Globus pallidus (tissue), 1 donor: Measurements from ENCODE around the gene COL25A1.

Experiments used
- DNase-seq: peaks from one replicate; pipeline ENCODE4 v3.0.0-alpha.2; 2015; ENCODE audit warnings: low spot score

Gene COL25A1

DNA sequence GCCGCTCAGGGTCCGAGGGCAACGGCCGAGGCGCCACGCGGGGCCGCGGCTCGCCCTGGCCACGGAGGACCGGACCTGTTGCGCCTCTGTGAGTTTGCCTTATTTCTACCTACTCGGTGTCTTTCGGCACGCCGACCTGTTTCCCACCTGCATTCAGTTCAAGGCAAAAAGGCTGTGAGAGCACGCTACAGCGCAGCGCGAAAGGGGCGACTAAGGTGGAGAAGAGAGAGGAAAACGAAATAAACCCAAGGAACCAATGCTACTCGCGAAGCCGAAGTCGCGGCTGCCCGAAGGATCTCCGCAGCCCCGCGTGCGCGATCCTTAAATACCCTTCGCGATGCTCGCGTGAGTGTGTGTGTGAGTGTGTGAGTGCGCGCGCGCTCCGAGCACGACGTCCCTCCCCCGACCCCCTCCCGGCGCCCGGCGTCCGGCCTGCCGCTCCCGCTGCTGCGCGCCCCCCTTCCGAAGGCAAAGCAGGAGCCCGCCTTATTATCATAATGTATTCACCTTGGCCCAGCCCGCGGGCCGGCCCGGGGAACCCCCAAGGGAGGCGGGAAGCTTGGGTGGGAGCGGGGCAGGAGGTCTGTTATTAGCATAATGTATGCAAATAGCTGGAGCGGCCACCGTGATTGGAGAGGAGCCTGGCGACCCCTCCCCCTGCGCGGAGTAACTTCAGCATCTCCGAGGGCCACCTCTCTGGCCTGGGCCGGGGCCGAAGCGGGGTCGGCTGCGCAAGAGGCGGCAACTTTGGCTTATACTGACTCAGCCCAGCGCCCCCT is at the start of gene COL25A1:
Gene COL25A1 (minus strand): TSS at position 298 of the 779 bp plus-strand sequence.
- DNase-seq = no peak

DNA sequence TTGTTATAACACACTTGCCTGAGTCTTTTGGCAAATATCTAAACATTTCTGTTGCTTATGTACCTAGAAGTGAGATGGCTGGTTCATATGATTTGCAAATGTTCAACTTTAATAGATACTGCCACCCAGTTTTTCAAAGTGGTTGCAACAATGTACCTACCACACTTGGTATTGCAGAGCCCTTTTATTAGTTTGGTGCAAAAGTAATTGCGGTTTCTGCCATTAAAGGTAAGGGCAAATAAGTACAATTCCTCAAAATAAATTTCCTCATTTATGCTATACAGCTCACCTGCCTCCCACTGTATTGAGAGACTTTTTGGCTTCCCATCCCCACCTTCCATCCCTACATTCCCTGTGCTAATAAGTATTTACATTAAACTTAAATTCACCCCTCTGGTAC is 47.7 kb upstream of the COL25A1 start:
- DNase-seq = no peak

DNA sequence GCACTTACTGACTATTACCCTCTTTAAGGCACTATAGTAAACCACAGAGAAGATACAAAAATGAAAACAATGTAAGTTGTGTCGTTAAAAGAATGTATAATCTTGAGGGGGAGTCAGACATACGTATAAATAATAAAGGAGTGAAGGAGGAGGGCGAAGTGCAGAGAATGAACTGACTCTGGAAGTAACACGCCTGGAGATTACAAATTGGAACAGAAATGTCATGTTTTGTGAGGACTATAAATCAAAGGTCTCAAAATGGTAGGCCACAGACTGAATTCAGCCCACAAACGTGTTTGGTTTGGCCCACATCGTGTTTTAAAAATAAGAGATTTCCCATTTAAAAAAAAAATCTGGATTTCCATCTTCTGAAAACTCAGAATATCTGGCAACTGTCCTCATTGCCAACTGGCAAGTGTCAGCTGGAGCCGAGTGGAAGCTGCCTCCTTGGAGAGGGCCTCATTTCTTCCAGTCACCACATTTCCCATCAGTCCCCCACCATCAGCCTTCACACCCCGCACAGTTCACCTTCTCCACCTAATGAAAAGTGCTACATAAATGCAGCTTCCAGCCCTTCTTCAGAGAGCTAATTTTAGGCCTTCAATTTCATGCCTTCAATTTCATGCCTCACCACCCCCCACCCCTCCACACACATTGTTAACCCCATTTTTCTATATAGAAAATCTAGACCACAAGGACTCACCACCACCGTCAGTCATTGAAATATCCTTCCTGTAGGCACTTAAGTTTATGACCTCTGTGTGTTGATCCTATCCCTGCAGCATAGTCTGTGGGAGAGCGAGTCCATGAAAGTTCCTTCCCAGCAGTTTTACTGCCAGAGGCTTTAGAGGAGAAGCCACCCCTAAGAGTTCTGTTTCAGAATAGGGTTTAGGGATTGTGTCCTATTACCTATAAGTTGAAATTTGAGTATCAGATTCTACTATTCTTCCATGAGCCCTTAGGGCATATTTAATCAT is 32.0 kb upstream of the COL25A1 start:
- DNase-seq = no peak

DNA sequence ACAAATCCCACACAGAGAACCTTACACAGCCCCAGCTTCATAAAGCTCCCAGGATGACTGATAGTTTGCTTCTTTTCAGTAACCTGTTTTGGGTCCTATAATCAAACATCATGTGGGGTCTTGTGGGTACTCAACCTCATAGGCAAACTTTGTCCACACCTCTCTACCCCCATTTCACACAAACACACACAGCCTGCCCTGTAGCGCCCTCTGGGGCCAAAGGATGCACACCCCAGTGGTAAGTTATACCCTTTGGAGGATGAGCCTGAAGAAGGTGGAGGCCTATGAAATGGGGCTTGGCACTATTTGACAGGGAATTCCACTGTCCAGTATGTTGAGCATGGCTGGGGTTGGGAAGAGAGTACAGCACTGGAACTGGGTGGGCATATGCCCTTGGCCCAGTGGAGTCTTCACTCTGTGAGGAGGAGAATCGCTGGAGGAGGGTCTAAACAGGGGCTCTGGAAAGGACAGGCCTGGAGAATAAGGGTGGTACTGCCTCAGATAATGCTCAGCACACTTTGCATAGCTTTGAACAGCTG is 30.5 kb upstream of the COL25A1 start:
- no peak for DNase-seq

DNA sequence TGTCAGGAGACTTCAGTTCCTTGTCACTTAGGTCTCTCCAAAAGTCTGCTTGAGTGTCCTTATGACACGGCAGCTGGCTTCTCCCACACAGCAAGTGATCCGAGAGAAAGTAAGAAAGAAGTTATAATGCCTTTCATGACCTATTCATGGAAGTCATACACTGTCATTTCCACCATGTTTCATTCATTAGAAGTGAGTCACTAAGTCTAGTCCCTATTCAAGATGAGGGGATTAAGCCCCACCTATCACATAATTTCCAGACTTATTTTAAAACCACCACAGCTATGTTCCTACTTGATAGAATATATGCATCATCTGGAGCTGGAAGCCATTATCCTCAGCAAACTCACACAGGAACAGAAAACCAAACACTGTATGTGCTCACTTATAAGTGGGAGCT is 25.2 kb upstream of the COL25A1 start:
- no peak for DNase-seq

DNA sequence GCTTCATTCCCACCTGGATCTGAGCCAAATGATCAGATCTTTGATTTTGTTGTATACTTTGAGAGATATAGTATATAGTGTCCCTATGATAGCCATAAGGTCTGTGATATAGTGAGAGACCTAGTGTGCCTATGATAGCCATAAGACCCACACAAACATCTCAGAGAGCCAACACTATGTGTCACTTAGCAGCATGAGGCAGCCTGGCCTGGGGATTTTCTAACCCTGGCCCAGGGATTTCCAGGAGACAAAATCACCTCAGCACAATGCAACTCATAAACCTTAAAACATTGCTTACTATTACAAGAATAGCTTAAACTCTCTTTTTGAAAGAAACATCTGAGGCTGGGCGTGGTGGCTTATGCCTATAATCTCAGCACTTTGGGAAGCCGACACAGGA is 23.2 kb upstream of the COL25A1 start:
- DNase-seq = no peak

DNA sequence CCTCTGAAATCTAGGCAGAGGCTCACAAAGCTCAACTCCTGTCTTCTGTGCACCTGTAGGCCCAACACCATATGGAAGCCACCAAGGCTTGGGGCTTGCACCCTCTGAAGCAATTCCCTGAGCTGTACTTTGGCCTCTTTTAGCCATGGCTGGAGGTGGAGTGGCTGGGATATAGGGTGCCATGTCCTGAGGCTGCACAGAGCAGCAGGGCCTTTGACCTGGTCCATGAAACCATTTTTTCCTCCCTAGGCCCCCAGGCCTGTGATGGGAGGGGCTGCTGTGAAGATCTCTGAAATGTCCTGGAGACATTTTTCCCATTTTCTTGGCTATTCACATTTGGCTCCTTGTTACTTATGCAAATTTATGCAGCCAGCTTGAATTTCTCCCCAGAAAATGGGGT is 20.9 kb upstream of the COL25A1 start:
- DNase-seq = no peak

DNA sequence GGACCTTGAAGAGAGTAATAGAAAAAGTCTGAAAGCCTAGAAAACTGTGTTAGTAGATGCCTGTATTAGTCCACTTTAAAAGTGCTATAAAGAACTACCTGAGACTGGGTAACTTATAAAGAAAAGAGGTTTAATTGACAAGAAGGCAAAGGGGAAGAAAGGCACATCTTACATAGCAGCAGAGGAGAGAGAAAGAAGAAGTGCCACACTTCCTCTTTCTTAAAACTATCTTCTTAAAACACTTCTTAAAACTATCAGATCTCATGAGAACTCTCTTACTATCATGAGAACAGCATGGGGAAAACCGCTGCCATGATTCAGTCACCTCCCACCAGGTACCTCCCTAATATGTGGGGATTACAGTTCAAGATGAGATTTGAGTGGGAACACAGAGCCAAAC is 18.8 kb upstream of the COL25A1 start:
- DNase-seq = no peak

DNA sequence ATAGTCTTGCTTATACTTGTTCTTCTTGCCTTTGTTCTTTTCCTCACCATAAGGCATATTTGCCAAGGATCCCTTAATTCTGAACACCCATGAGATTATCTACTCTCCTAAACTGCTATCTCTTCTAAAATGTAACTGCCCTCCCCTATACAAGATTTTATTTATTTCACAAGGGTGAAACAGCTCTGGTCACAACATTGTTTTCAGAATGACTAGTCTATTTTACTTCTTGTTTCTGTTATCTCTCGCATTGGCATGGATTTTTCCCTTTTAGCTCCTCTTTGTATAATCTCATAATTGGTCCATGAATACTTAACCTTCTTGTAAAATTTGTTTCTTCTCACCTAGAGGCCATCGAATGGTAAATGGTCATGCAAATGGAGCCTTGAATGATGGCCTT is 17.2 kb upstream of the COL25A1 start:
- no peak for DNase-seq

DNA sequence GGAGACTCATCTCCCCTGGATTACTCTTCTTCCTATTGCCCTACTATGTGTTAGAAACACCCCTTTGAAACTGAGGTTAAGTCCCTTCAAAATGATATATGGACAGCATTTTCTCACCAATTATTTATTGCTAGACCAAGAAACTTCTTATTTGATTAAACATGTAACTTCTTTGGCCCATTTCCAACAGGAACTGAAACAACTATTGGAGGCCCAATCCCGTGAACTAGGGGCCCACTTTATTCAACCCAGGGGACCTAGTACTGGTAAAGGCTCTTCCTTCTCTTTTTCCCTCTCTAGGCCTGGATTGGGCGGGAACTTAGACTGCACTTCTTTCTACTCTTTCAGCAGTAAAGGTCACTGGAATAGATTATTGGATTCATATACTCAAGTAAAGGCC is 16.7 kb upstream of the COL25A1 start:
- DNase-seq = no peak

DNA sequence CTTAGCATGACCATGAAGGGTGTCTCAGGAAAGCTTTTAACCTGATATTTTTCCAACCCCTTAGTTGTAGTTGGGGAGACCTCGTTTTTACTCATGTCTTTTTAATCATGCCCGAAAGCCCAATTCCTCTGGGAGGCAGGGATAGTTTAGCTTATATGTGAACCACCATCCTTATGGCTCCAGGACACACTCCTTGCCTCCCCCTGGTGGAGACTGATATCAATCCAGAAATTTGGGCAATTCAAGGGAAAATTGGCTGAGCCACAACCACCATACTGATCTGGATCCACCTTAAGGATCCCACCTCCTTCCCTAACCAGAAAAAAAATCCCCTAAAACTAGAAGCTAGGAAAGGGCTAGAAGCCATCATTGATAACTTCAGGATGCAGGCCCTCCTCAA is 13.4 kb upstream of the COL25A1 start:
- no peak for DNase-seq

DNA sequence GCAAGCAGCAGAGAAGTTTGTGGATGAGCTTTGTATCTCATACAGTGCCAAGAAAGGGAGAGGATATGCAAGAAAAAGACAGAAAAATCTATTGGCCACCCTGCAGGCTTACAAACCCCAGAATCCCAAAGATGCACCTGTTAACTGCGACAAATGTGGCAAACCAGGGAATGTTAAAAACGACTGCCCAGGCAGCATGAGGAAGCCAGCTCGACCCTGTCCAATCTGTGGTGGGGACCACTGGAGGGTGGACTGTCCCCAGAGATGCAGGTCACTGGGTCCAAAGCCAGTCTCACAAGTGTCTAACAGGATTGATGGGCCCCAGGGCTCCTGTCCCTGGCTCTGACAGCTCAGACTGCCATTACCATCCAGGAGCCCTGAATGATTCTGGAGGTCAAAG is 12.9 kb upstream of the COL25A1 start:
- DNase-seq = no peak

DNA sequence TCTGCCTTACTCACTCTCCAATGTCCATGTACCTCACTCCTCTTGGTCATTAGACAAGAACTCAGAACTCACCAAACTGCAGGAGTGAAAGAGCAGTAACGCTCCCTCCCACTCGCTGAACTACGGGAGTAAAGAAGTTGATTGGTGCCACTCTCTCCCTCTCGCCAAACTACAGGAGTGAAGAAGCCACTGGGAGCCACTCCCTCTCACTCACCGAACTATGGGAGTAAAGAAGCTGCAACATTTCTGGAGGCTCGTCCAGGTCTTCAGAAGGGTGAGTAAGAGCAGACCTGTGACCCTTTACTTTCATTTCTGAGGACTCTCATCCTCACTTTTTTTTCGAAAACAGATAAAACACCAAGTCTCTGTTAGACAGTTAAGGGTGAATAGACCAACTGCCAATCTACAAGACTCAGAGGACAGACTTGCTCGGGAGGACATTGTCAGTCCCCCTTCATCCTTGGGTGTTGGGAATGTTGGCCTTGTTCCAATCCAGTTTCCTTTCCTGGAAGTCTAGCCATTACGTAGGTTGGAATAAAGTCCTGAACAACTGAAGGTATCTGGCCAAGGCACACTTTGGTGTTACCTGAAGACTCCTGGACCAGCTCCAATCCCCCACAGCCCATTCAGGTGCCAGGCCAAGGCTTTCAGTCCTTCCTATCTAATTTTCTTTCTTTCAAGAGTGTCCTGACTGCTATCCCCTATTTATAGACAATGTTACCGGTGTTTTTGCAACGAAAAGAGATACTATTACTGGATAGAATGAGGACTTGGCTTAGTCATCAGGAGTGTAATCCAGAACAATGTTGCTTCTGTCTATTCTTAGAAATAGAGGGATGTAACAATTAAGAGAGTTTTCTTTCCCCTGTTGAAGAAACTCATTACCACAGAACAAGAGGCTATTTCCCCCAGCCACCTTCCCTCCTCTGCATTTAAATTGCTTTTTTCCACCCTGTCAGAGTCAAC is 11.0 kb upstream of the COL25A1 start:
- DNase-seq = no peak

DNA sequence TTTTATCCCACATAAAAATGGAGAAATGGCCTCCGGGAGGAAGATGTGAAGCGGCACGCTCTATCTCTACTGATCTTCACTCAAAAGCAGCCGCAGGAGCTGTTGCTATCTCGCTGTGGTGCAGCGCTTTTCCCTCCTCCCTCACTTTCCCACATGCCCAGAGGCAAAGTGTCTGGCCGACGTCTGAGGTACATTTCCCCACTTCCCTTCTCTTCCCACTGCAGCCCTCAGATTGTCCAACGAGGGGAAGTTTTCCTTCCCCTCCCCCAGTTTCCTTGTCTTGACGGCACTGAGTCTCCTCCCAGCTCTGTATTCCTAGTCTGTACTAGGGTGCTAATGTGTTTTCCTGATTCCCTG is 660 bp upstream of the COL25A1 start:
- DNase-seq = no peak

DNA sequence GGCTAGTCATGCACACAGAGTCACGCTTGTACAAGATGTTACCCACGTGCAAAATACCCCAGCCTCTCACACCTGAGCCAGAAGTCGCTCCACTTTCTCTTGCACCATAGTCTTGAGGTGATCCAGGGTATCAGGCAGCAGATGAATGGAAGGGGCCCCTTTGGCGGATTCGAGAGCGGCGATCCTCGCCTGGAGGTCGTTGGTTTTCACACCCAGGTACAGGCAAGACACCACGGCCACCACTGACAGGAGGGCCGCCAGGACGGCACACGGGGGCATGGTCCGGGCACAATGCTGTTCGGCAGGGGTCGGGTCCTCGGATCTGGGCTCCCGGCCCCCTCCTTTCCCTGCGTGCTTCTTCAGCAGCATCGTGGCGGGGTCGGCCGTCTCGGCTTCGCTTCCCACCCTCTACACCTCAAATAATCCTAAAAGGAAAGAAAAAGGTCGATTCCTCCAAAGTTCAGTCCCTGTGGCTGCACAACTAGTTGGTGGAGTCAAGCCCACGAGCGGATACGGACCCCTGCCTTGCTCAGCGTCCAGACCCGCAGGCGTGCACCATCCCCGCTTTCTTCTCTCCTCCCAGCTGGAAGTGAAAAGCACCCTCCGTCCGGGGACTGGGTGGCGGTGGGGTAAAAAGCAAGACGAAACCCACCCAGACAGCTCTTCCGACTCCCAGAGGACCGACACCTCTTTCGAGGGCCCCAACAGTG is 652 bp downstream of the COL25A1 start:
- DNase-seq = no peak

DNA sequence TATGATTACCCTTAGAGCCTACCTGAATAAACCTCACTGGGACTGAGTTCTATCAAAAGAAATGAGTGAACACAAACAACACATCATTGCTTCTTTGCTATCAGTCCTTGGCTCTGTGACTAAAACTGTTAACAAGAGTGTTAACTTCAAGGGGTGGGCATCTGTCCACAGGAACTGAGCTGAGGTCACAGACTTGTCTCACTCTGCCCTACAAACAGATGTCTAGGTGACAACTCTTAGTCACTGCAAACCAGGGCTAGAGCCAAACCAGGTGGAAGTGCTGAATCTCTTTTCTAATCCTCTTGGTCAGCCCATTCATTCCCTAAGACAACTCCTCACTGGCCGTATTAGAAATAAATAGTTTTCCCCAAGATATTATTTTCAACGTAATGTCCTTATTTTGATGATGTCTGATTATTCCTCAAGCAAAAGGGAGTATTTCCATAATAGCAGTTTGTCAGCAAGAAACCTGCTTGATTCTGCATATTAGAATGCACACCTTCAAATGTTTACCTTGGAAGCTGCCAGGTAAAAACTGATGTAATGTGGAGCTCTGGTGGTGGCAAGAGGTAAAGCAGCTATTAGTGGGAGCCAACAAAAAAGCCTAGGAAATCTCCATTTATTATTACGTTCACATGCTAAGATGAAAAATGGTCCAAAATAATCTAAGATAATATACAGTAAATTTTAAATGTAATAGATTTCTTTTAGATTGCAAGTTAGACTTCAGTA is 4.0 kb downstream of the COL25A1 start:
- DNase-seq = no peak

DNA sequence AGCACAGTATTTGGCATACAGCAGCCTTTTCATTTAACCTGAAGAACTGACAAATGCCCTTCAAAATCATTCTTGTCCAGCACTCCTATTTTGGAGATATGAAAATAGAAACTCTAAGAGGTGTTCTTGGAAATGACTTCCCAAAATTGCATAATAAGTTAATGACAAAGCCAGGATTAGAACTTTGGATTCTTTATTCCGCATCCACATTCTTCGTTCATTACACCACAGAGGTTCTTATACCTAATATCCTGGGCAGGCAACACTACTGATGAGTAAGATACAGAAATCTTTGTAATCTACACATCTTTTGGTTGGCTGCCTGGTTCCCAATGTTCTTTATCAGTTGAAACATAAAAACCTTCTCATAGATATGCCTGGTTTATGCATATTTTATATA is 5.9 kb downstream of the COL25A1 start:
- no peak for DNase-seq

DNA sequence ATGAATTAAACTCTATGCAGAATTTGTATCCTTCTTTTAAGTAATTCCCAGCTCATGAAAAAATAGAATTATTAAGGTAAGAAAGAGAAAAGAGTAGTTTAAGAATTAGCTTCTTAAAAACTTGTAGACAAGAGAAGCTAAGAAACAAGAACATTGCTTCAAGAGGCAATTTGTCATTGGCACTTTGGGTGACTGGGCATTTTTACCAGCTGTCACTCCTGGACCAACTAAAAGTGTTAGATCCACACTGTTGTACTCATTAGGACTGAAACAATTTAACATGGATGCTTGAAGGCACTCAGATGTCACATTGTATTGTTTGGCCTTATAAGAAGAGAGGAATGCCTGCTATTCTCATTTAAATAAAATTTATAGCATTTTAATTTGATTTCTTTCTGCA is 7.4 kb downstream of the COL25A1 start:
- DNase-seq = no peak

DNA sequence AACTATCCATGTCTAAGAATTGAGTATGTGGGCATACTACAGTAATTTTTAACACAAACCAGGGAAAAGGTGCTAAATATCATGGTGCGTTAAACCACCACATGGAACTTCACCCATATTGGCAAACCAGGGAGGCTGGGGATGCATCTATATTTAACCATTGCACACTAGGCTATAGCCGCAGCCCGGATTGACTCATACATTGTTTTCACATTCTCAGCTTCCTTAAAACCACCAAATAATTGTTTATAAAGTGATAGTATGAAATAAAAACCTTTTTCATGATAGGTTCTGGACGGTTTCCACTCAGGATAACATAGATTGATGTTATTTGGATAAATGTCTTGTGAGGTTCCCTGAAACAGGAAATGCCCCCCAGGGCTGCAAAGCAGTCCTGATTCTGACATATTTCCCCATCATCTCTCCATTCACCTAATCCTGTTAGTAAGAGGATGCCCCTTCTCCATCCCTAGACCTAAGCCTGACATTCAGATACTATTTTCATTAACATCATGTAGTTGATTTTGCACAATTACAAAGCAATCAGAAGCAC is 7.9 kb downstream of the COL25A1 start:
- no peak for DNase-seq

DNA sequence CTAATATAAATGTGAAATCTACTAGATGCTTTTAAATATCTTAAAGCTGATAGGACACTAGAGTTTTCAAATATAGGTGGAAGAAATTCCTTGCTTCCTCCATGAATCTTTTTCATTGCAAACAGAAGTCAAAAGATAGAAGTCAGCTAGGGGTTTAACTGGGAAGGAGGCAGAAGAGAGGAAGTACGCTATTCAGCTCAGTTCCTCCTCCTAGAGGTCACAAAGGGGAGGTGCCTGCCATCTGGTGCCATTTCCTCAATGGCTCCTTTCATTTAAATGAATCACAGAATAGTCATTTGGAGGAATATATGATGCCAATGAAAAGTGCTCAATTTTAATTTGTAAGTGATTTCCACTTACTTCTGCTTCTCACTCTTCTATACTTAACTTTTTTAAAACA is 8.5 kb downstream of the COL25A1 start:
- DNase-seq = no peak
